Glomerular visceral epithelial cell (primary cell): ENCODE results near the gene XPR1.

Experiments used
- DNase-seq: peaks from one replicate; pipeline ENCODE4 v3.0.0-alpha.2; 2016; ENCODE audit errors: extremely low spot score

The XPR1 gene

DNA sequence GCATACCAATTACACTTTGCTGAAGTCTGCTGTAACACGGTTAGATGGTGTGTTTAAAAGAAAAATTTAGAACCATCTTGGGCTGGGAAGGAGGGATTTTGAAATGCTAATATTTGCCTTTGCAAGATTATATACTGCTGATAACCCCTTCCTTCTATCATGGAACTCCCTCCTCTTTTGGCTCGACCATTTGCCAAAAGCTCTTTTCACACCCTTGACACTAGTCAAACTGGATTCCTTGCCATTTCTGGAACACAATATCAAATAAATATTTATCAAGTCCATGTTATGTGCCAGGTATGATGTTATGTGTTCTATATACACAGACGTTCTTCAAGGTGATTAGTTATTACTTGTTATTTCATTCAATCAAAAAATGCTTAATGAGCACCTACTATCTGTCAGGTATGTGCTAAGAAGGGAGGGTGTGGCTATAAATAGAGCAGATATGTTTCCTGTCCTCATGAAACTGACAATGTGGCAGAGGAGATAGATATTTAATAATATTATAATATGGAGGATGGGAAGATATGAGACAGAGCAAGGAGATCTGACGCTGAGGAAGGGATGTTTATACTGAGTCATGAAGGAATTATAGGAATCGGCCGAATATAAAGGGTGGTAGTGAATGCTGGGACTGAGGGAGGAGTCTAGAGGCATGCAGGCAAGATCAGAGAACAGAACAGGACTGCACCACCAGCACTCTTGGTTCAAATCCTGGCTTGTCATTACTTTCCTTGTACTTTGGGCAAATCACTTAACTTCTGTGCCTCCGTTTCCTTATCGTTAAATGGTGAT lies 16.1 kb upstream of the XPR1 start:
- DNase-seq = no peak

DNA sequence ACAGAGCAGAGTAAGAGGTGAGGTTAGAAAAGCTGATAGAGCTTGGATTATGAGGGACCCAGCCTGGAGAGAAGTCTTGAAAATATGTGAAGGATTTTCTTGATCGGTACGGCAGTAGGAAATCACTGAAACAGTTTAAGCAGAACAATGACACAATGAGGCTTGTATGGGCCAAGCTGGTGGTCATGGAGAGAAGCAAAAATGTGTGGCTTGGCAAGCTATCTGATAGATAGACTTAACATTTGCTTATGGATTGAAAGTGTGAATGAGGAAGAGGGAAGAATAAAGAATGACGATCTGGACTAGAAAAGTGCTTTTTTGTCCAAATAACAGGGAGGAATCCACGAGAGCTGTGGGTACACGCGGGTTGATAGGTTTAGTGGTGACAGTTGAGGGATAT lies 15.4 kb upstream of the XPR1 start:
- DNase-seq = no peak

GRCh38 chr1:180617774-180618395 lies 13.9 kb upstream of the XPR1 start:
- DNase-seq = no peak

GRCh38 chr1:180620581-180620980 lies 11.2 kb upstream of the XPR1 start:
- DNase-seq = no peak

DNA sequence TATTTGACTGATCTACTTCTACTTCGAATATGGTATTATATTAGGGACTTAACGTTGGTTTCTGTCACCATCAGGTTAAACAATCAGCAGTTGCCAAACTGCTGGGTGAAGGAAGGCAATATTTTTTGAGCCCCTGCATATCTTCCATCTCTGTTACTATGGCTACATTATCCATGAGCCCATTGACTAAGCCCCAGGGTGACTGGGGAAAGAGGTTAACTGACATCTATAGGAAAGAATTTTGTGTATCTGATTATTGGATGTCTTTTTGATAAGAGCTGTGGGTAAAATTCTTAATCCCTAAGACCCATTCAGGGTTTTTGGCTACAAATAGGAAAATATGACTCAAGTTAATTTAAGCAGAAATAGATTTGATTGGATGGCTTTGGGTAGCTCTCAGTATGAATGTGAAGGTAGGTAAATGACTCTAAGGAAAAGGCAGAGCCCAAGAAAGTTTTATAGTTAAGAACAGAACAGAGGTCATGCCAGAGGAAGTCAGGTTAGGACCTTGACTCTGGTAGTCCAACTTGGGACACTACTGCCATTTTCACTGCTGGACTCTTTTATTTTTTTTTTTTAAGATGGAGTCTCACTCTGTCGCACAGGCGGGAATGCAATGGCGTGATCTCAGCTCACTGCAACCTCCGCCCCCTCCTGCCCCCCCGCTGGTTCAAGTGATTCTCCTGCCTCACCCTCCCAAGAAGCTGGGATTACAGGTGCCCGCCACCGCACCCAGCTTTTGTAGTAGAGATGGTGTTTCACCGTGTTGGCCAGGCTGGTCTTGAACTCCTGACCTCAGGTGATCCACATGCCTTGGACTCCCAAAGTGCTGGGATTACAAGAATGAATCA lies 8.9 kb upstream of the XPR1 start:
- DNase-seq = no peak

DNA sequence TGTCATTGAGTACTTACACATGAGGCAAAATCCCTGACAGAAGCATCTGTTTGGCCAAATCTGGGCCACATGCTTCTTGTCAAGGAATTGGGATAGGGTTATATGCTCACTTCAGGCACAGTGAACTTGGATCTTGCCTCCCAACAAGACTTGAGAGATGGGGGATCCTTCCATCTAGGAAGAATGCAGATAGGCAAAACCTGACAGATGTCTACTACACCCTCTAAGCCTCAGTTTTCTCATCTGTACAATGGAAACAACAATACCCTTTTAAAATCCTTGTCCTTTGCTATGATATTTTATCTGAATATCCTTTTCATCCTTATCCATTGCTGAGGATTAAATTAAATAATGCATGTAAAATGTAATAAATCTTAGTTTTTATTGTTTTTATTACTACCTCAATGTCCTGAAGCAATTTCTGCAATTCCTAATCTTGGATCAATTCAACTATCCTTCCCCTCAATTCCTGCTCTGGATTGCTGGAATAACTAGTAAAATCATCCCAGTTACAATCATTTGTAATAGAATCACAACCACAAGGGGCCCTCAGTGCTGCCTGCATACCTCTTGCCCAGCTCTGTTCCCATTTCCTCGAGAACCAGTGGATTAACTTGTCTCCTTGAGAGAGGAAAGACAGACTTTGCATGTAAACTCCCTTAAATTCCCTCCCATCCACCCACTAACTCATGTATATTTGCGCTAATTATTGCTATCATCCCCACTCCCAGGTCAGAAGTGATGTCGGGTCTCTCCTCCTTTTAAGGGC lies 8.1 kb upstream of the XPR1 start:
- no peak for DNase-seq

GRCh38 chr1:180626711-180627110 lies 5.1 kb upstream of the XPR1 start:
- DNase-seq = no peak

- DNase-seq = no peak
Measured at GRCh38 chr1:180627411-180627810, 4.4 kb upstream of the XPR1 start.

DNA sequence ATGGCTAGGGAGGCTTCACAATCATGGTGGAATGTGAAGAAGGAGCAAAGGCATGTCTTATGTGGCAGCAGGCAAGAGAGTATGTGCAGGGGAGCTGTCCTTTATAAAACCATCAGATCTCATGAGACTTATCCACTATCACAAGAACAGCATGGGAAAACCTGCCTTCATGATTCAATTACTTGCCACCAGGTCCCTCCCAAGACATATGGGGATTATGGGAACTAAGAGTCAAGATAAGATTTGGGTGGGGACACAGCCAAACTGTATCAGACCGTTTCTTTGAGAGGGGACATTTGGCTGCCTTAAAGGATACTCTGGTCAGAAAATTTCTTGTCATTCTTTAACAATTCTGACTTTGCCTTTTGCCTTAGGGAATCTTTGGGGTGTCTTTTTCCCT lies 3.2 kb upstream of the XPR1 start:
- DNase-seq = no peak

DNA sequence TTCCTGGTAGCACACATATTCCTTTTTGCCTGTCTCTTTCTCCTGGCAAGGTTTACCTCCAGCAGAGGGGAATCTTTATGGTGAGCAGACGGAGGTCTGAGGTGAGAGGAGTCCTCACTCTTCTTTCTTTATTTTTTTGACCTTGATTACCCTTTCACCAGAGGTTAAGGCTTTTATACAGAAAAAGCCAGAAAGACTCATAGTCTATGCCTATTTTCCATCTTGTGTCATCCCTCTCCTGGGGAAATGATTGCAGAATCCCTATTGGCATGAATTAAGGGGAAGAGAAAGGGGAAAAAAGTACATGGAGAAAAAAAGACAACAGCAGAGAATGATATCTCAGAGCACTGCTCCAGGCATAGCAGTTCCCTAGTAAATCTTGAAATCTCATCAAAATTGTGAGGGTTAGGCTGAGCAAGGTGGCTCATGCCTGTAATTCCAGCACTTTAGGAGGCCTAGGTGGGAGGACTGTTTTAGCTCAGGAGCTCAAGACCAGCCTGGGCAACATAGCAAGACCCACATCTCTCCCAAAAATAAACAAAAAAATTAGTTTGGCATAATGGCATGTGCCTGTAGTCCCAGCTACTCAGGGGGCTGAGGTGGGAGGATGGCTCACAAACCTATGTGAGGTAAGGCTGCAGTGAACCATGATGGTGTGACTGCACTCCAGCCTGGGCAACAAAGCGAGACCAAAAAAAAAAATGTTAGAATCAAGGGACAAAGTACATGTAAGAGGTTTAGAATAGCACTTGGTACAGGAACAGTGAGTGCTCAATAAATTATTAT lies 1.2 kb upstream of the XPR1 start:
- DNase-seq = no peak

GRCh38 chr1:180631194-180631765 lies 542 bp upstream of the XPR1 start:
- DNase-seq = no peak

GRCh38 chr1:180632326-180633056 lies 669 bp downstream of the XPR1 start:
- no peak for DNase-seq

GRCh38 chr1:180633057-180634056 lies 1.5 kb downstream of the XPR1 start:
- no peak for DNase-seq

GRCh38 chr1:180636138-180636537 lies 4.3 kb downstream of the XPR1 start:
- no peak for DNase-seq

- DNase-seq = no peak
Measured at GRCh38 chr1:180639871-180640270, 8.0 kb downstream of the XPR1 start.

DNA sequence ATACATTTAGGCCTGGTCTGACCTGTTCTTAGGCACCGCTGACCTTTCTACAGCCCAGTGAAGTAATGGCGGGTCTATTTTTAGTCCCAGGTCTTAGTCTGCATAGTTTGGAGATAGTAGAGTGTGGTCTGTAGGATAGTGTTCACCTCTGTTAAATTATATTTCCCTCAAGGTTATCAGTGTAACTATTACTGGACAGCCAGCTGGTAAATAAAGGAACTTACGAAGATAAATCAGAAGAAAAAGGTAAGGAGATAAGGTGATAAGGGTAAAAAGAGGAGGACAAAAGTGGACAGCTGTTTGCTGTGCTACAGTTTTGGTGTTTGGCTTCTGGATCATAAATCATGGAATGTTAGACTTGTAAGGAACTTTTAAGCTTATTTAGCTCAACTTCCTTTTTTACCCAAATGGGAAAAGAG lies 8.7 kb downstream of the XPR1 start:
- no peak for DNase-seq

DNA sequence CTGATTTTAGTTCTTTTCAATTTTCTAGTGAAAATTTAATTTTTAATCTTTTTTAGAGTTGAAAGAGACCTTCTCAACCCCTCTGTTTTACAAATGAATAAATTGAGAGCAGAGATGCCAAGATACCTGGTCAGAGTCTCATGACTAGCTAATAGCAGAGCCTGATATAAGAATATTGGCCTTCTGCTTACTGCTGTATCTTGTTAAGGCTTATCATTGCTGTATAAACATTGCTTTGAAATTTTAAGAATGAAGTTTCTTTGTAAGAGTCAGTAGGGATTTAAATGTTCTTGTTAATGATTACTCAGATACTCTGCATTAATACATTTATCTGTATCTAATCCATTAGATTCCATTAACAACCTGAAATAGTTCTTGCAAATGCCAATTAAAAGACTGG lies 9.8 kb downstream of the XPR1 start:
- no peak for DNase-seq

DNA sequence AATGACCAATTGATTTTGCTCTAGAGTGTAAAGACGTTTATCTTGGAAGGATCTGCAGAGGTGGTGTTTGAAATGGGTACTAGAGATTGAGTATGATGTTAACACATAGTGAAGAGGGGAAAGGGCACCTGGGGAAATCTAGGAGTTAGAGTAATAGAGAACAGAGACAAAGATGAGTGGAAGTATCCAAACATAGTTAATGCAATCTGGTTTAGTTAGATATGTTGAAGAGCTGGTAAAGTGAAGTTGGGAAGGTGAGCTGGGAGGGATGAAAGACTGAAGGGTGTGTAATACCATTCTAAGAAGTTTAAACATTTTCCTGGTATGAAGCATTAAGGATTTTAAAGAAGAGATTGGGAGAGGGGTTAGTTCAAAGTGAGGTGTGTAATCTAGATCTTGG lies 11.0 kb downstream of the XPR1 start:
- no peak for DNase-seq

DNA sequence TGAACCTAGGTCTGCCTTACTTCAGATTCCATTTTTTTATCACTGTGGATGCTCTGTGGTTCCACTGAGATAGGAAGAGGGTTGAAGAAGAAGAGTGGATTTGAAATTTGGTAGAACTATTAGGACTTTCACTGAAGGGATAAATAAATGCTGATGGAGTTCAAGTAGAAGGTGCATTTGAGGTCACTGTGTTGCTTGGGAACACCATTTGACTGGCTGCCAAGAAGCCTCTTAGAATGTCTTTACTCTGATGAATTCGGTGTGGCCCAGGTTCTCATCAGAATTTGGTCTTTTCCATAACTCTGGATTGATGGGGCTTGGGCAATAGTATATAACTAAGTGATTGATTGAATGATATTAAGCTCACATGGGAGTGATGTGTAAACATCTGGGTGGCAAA lies 11.9 kb downstream of the XPR1 start:
- no peak for DNase-seq
